Neutrophil (primary cell): ENCODE data around the gene FANCE.

Source experiments
- H3K27ac ChIP-seq: fragments of 200-600 bp; sonication (generic); 2 replicates; pipeline ENCODE4 v1.5.1; 2016; ENCODE audit warnings: mild to moderate bottlenecking, moderate library complexity
- H3K27me3 ChIP-seq: fragments of 200-600 bp; sonication (generic); 2 replicates; pipeline ENCODE4 v1.6.0; 2016; ENCODE audit warnings: mild to moderate bottlenecking
- H3K36me3 ChIP-seq: fragments of 200-600 bp; sonication (generic); 2 replicates; pipeline ENCODE4 v1.5.1; 2017
- H3K4me1 ChIP-seq, 2 experiments: fragments of 200-600 bp in 1 of 2; sonication (generic) in 1 of 2; 1 replicate in 1 of 2; 2 replicates in 1 of 2; pipeline versions ENCODE4 v1.5.1 to v1.6.1; 2013 to 2016; ENCODE audit warnings: low read depth in 1 of 2, low read length in 1 of 2, mild to moderate bottlenecking in 1 of 2, moderate library complexity in 1 of 2; ENCODE audit not compliant: control insufficient read depth in 1 of 2, insufficient read depth in 1 of 2
- H3K4me3 ChIP-seq, 2 experiments: fragments of 200-600 bp in 1 of 2; sonication (generic) in 1 of 2; 1 replicate in 1 of 2; 2 replicates in 1 of 2; pipeline ENCODE4 v1.5.1; 2013 to 2016; ENCODE audit warnings: low read depth in 1 of 2, low read length in 1 of 2, mild to moderate bottlenecking in 1 of 2, moderate library complexity in 1 of 2
- H3K9me3 ChIP-seq: fragments of 200-600 bp; sonication (generic); 2 replicates; pipeline ENCODE4 v1.5.1; 2016
- TF ChIP-seq, protein P1 (sequence below): fragments of 200-600 bp; sonication (generic); IDR thresholded peaks from 2 replicates; pipeline ENCODE4 v1.5.1; 2016; ENCODE audit warnings: antibody characterized with exemption

The FANCE gene

DNA sequence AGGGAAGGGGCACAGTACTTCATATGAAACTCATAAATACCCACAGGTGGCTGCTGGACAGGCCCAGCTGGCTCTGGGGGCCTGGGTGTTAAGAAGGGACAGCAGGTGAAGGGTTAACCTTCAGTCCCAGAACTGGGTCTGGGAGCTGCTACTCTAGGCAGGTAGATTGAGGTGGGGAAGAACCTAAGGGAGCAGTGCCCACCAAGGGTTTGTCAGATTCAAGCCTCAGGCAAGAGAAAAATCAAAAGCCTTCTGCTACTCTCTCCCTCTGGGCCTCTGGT is 21.7 kb downstream of the FANCE start:
- Histone ChIP-seq H3K4me1 (peaks cover 10 to 11% of the 10 kb centered on the region in 2 experiments), H3K36me3 (no peaks in the 10 kb centered on the region), H3K27me3 (no peaks in the 10 kb centered on the region), H3K27ac (no peak overlapping the region), H3K9me3 (no peaks in the 10 kb centered on the region), H3K4me3 (no peak overlapping the region)
- TF ChIP-seq, protein P1, sequence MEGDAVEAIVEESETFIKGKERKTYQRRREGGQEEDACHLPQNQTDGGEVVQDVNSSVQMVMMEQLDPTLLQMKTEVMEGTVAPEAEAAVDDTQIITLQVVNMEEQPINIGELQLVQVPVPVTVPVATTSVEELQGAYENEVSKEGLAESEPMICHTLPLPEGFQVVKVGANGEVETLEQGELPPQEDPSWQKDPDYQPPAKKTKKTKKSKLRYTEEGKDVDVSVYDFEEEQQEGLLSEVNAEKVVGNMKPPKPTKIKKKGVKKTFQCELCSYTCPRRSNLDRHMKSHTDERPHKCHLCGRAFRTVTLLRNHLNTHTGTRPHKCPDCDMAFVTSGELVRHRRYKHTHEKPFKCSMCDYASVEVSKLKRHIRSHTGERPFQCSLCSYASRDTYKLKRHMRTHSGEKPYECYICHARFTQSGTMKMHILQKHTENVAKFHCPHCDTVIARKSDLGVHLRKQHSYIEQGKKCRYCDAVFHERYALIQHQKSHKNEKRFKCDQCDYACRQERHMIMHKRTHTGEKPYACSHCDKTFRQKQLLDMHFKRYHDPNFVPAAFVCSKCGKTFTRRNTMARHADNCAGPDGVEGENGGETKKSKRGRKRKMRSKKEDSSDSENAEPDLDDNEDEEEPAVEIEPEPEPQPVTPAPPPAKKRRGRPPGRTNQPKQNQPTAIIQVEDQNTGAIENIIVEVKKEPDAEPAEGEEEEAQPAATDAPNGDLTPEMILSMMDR, result no peak

DNA sequence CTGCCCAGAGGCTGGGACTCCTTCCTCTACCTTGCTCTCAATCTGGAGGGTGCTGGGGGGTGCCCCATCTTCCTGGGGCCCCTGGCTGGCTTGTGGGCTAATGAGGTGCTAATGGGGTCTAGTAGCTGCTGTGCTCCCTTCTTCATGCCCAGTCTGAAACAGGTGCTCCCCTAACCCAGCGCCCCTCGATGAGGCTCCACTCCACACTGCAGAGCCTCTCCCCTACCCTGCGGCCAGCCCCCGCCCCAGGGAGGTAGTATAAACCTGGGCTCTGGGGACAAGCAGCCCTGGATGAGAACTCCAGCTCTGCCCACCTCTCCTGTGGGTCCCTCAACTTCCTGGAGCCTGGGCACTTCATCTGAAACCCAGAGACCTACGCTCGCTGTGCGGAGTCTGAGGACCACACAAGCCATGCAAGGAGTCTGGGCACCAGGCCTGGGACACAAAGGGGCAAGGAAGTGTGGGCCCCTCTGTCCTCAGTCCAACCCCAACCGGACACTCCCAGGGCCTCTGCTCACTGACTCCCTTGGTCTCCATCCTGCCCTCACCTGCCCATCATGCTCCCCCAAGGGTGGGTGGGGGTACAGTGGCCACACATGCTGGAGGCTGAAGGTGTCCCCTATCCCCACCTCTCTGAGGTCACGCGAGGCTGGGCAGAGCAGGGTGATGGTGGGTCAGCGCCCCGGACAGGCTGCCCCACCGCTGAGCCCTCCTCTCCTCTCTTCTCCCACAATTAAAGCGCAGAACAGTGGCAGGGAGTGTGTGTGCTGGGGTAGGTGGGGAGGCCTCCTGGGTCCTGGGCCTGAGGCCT is 22.2 kb downstream of the FANCE start:
- Histone ChIP-seq H3K4me3 (no peak overlapping the region), H3K27ac (no peak overlapping the region), H3K27me3 (no peaks in the 10 kb centered on the region), H3K4me1 (peaks cover 5 to 6% of the 10 kb centered on the region in 2 experiments), H3K9me3 (no peaks in the 10 kb centered on the region), H3K36me3 (no peaks in the 10 kb centered on the region)
- TF ChIP-seq, protein P1, result no peak

DNA sequence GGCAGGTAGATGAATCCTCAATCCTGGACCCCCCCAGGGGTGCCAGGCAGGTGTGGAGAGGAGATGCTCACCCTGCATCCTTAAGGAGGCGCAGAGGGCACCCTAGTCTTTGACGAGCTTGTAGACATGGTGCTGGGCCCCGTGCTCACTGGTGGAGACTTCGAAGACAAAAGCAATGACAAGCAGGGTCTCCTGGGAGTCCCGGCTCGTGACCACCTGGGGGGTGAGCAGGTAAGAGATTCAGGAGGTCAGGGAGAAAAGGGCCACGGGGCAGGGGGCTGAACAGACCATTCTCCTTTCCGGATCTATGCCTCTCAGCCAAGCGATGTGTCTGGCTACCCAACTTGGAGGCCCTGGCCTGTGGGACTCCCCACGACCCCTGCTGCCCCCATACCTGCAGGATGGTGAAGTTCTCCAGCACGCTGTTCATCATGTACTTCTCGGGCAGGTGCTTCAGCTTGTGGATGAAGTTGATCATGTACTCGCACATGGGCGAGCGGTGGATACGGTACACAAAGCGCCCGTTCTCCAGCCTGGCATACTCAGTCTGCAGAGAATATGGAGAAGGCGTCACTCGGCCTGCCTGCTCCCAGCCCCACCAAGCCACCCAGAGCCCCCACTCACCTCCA is 22.9 kb downstream of the FANCE start:
- Histone ChIP-seq H3K27ac (no peak overlapping the region), H3K27me3 (no peaks in the 10 kb centered on the region), H3K4me3 (no peak overlapping the region), H3K36me3 (no peaks in the 10 kb centered on the region), H3K9me3 (no peaks in the 10 kb centered on the region), H3K4me1 (no peaks in the 10 kb centered on the region)
- TF ChIP-seq, protein P1, result no peak

DNA sequence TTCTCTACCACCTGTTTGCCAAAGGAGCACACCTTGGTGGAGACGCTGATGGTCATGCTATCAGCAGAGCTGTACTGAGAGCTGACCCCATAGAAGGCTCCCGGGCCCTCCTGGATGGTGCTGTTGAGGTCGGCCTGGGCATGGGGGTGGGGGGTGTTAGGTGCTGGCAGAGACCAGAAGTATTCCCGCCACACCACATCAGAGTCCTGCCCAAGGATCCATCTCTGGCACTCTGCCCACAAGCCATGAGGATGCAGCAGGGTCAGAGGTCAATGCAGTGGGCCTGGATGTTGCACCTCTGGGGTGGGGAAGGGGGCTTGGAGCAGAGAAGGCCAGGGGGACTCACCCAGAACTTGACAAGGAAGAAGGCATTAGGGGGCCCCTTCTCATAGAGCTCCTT is 23.4 kb downstream of the FANCE start:
- Histone ChIP-seq H3K27ac (no peak overlapping the region), H3K4me1 (no peaks in the 10 kb centered on the region), H3K9me3 (no peaks in the 10 kb centered on the region), H3K27me3 (no peaks in the 10 kb centered on the region), H3K36me3 (no peaks in the 10 kb centered on the region), H3K4me3 (no peak overlapping the region)
- TF ChIP-seq, protein P1, result no peak

DNA sequence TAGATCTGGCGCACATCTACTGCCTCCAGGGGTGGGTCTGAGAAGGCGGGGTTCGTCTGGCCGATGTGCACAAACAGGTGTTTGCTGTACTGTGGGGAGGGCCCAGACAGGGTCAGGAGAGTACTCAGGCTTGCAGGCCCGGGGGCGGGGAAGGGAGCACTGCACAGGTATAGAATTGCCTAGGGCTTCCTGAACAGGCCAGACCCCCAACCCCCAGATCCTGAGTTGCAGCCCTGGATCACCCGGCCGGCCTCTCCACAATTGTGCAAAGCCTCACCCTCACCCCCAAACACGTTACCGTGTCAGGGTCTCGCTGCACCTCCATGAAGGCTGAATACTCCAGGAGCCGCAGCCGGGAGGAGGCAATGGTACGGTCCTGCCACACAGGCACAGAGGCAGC is 23.9 kb downstream of the FANCE start:
- no peak overlapping the region for H3K4me3 ChIP-seq
- H3K9me3 ChIP-seq, result no peaks in the 10 kb centered on the region
- H3K27me3 ChIP-seq, result no peaks in the 10 kb centered on the region
- H3K27ac ChIP-seq, result no peak overlapping the region
- no peaks in the 10 kb centered on the region for H3K36me3 ChIP-seq
- TF ChIP-seq, protein P1, result no peak
- H3K4me1 ChIP-seq, result no peaks in the 10 kb centered on the region
